ENCODE measurements around the gene AMBN. TPM values are rescaled to one million over a fixed set of nuclear protein-coding genes. Genes with fewer than 3 reads are reported as not detected.

Gene AMBN
- total RNA-seq, 1 experiment from 2014 or later, result not detected

- H3K36me3 ChIP-seq, result no peaks in the 10 kb centered on the region
- DNase-seq, result no peak
- no peaks in the 10 kb centered on the region for H3K4me1 ChIP-seq
- H3K27ac ChIP-seq, result no peak overlapping the region
- H3K27me3 ChIP-seq, result no peaks in the 10 kb centered on the region
- H3K4me3 ChIP-seq, result no peak overlapping the region
- no peaks in the 10 kb centered on the region for H3K9me3 ChIP-seq (replicated peaks)
These were observed 2.1 kb downstream of the AMBN start for GRCh38 chr4:70594196-70594595.

DNA sequence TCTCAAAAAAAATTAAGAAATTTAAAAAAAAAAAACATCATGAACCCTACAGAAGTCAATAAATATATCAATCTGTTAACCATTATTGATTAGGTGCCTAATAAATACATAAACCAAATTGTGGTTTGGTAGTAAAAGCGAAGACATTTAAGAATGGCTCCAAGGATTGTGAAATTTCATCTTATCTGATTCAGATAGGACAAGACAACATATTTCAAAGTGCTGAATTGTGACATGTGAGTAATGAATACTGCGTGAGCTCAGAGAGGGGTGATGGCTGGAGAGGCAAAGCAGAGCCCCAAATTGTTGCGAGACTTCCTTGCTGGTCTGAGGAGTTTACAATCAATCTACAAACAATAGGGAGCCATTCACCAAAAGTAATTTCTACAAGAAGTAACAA lies 8.2 kb downstream of the AMBN start:
- H3K27ac ChIP-seq, result no peak overlapping the region
- H3K4me3 ChIP-seq, result no peak overlapping the region

GRCh38 chr4:70600977-70601376 lies 8.9 kb downstream of the AMBN start:
- H3K27me3 ChIP-seq, result no peaks in the 10 kb centered on the region; the same call in 1 of the 2 replicates
- H3K36me3 ChIP-seq, result no peaks in the 10 kb centered on the region
- no peak for DNase-seq
- no peak overlapping the region for H3K27ac ChIP-seq
- H3K4me1 ChIP-seq, result no peaks in the 10 kb centered on the region
- H3K9me3 ChIP-seq (replicated peaks), result no peaks in the 10 kb centered on the region
- no peak overlapping the region for H3K4me3 ChIP-seq

More for the DNA sequence above, 8.2 kb downstream of the AMBN start:
- H3K27me3 ChIP-seq, result no peaks in the 10 kb centered on the region; the same call in 1 of the 2 replicates
- H3K4me1 ChIP-seq, result no peaks in the 10 kb centered on the region
- no peaks in the 10 kb centered on the region for H3K9me3 ChIP-seq (replicated peaks)
- H3K36me3 ChIP-seq, result no peaks in the 10 kb centered on the region
- DNase-seq, result no peak

- H3K4me1 ChIP-seq, result peaks cover 3% of the 10 kb centered on the region; the same call in 1 of the 2 replicates
- DNase-seq, result peak; percentile 65 to 79
- H3K27me3 ChIP-seq, result no peaks in the 10 kb centered on the region; the same call in 1 of the 2 replicates
- H3K9me3 ChIP-seq (replicated peaks), result no peaks in the 10 kb centered on the region
- no peak overlapping the region for H3K4me3 ChIP-seq
- H3K27ac ChIP-seq, result no peak overlapping the region
- H3K36me3 ChIP-seq, result no peaks in the 10 kb centered on the region
These were observed 9.5 kb downstream of the AMBN start for GRCh38 chr4:70601422-70602039.

GRCh38 chr4:70603856-70604255 lies 11.8 kb downstream of the AMBN start:
- Histone ChIP-seq H3K27ac (no peak overlapping the region), H3K4me3 (no peak overlapping the region), H3K4me1 (peaks cover 4% of the 10 kb centered on the region; the same call in 1 of the 2 replicates), H3K9me3 (replicated peaks) (no peaks in the 10 kb centered on the region), H3K36me3 (no peaks in the 10 kb centered on the region), H3K27me3 (no peaks in the 10 kb centered on the region; the same call in 1 of the 2 replicates)
- DNase-seq, result no peak

- H3K36me3 ChIP-seq, result no peaks in the 10 kb centered on the region
- H3K4me3 ChIP-seq, result no peak overlapping the region
- no peak overlapping the region for H3K27ac ChIP-seq
- H3K9me3 ChIP-seq (replicated peaks), result no peaks in the 10 kb centered on the region
- H3K4me1 ChIP-seq, result peaks cover 4% of the 10 kb centered on the region; the same call in 1 of the 2 replicates
- H3K27me3 ChIP-seq, result no peaks in the 10 kb centered on the region; the same call in 1 of the 2 replicates
- DNase-seq, result peak; percentile 34 to 49
These were observed 14.4 kb downstream of the AMBN start for GRCh38 chr4:70606459-70606858.

DNA sequence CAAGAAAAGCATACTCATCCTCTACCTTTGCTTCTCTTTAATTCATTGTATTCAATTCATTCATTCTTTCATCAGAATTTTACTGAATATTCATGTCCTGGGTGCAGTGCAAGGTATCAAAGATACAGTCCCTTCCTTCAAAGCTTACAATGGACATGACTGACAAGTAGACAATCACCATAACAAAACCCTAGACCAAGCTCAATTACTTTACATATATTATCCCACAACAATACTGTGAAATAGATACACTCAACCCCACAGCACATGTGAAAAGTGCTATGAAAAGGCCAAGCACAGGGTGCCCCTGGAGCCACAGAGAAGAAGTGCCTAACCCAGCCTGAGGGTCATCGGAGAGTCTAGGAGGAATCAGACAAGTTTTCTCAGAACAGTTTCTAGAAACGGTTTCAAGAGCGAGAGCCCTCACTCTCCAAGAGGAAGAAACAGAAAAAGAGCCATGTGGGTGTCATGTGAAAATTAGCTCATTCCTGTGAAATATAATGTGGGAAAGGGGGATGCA lies 15.3 kb downstream of the AMBN start:
- H3K4me1 ChIP-seq, result peaks cover 4% of the 10 kb centered on the region; the same call in 1 of the 2 replicates
- DNase-seq, result no peak
- no peak overlapping the region for H3K4me3 ChIP-seq
- H3K27ac ChIP-seq, result no peak overlapping the region
- H3K36me3 ChIP-seq, result no peaks in the 10 kb centered on the region
- H3K9me3 ChIP-seq (replicated peaks), result no peaks in the 10 kb centered on the region
- H3K27me3 ChIP-seq, result no peaks in the 10 kb centered on the region; the same call in 1 of the 2 replicates

- Histone ChIP-seq H3K27ac (no peak overlapping the region), H3K27me3 (peaks cover 4% of the 10 kb centered on the region), H3K4me1 (peaks cover 4% of the 10 kb centered on the region; the same call in 1 of the 2 replicates), H3K36me3 (no peaks in the 10 kb centered on the region), H3K9me3 (replicated peaks) (no peaks in the 10 kb centered on the region), H3K4me3 (no peak overlapping the region)
- no peak for DNase-seq
These were observed 16.3 kb downstream of the AMBN start for GRCh38 chr4:70608324-70608723.

GRCh38 chr4:70613306-70614183 lies 21.5 kb downstream of the AMBN start:
- Histone ChIP-seq H3K27ac (no peak overlapping the region), H3K27me3 (peaks cover 10% of the 10 kb centered on the region; the same call in 1 of the 2 replicates), H3K4me3 (no peak overlapping the region), H3K36me3 (no peaks in the 10 kb centered on the region), H3K4me1 (no peaks in the 10 kb centered on the region), H3K9me3 (replicated peaks) (no peaks in the 10 kb centered on the region)
- DNase-seq, result no peak

- Histone ChIP-seq H3K27me3 (peaks cover 10% of the 10 kb centered on the region; the same call in 1 of the 2 replicates), H3K36me3 (no peaks in the 10 kb centered on the region), H3K27ac (no peak overlapping the region), H3K4me1 (no peaks in the 10 kb centered on the region), H3K9me3 (replicated peaks) (no peaks in the 10 kb centered on the region), H3K4me3 (no peak overlapping the region)
- DNase-seq, result no peak
These were observed 22.1 kb downstream of the AMBN start for GRCh38 chr4:70614184-70614555.

DNA sequence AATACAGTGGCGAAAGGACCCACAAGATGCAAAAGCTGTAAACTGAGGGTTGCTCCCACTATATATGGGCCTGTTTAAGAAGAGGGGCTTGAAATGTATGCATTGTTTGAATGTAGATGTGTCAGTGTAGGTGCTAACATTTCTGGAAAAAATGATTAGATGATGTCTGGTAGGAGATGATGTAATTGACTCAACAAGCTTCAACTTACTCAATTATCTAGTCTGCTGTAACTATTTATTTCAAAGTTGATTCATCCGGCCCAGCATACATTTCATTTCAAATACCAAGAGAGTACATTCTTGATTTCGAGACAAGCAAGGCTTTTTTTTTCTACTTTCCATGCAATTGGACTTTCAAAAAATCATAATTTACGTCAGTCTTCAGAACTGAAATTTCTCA lies 27.2 kb downstream of the AMBN start:
- Histone ChIP-seq H3K9me3 (replicated peaks) (no peaks in the 10 kb centered on the region), H3K4me3 (no peak overlapping the region), H3K27ac (no peak overlapping the region), H3K36me3 (no peaks in the 10 kb centered on the region), H3K4me1 (no peaks in the 10 kb centered on the region), H3K27me3 (0 out of 2 replicates have a peak, but pooled peaks cover 7% of the 10 kb centered on the region)
- DNase-seq, result no peak

DNA sequence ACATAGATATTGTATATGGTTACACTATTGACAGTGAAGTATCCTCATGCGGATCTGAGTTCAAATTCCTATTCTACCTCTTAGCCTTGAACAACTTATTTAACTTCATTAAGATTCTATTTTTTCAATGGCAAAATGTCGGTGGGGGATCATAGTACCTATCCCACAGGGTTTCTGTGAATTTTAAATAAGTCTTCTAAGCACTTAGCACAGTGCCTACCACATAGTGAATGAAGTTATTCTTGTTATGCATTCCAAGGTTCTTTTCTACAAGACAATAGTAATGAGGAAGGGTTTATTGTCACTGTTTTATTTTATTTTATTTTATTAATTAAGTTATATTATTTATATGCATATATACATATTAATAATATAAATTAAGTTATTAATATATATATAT lies 27.7 kb downstream of the AMBN start:
- Histone ChIP-seq H3K27ac (no peak overlapping the region), H3K9me3 (replicated peaks) (no peaks in the 10 kb centered on the region), H3K4me3 (no peak overlapping the region), H3K4me1 (no peaks in the 10 kb centered on the region), H3K27me3 (0 out of 2 replicates have a peak, but pooled peaks cover 7% of the 10 kb centered on the region), H3K36me3 (no peaks in the 10 kb centered on the region)
- no peak for DNase-seq

GRCh38 chr4:70623323-70623722 lies 31.3 kb downstream of the AMBN start:
- Histone ChIP-seq H3K4me1 (no peaks in the 10 kb centered on the region), H3K9me3 (replicated peaks) (no peaks in the 10 kb centered on the region), H3K36me3 (no peaks in the 10 kb centered on the region), H3K4me3 (no peak overlapping the region), H3K27me3 (no peaks in the 10 kb centered on the region), H3K27ac (no peak overlapping the region)
- no peak for DNase-seq

DNA sequence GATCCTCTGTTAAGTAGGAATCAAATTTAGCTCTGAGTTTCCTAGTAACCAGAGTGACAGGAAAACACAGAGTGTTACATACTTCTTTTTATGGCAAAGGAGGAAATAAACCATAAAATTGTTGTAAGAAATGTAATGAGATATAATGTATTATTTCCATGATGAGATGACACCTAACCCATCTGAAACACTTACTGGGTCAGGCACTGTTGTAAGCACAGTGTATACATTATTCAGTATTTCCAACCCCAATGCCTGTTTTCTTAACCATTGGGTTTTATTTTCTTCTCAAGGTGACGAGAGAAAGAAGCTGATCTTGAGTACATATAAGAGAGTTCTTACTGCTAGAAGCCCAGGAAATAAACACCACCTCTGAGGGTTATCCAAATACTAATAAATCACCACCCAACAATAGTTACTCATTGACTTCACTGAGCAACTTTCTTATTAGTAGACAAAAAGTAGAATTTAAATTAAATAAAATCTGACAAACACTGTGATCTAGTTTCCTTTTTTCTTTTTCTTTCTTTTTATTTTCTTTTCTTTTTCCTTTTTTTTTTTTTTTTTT lies 32.3 kb downstream of the AMBN start:
- Histone ChIP-seq H3K4me1 (no peaks in the 10 kb centered on the region), H3K27ac (no peak overlapping the region), H3K4me3 (no peak overlapping the region), H3K9me3 (replicated peaks) (no peaks in the 10 kb centered on the region), H3K27me3 (no peaks in the 10 kb centered on the region), H3K36me3 (no peaks in the 10 kb centered on the region)
- DNase-seq, result no peak

- Histone ChIP-seq H3K27ac (no peak overlapping the region), H3K4me1 (no peaks in the 10 kb centered on the region), H3K9me3 (replicated peaks) (no peaks in the 10 kb centered on the region), H3K27me3 (no peaks in the 10 kb centered on the region), H3K36me3 (no peaks in the 10 kb centered on the region), H3K4me3 (no peak overlapping the region)
- no peak for DNase-seq
These were observed 35.6 kb downstream of the AMBN start for GRCh38 chr4:70627620-70628019.
